CD4-positive, alpha-beta T cell treated with Interleukin-15 for 4 hours (primary cell): ENCODE measurements around the gene MIAT.

Experiments
- DNase-seq: peaks from one replicate; pipeline ENCODE4 v3.0.0-alpha.2; 2020; ENCODE audit warnings: low spot score

Gene MIAT

GRCh38 chr22:26632422-26633155 is 24.8 kb upstream of the MIAT start:
- DNase-seq, result no peak

- no peak for DNase-seq
Observed at GRCh38 chr22:26634189-26634588, 23.2 kb upstream of the MIAT start.

- no peak for DNase-seq
Observed at GRCh38 chr22:26635117-26635516, 22.3 kb upstream of the MIAT start.

- no peak for DNase-seq
Observed at GRCh38 chr22:26636296-26636695, 21.1 kb upstream of the MIAT start.

GRCh38 chr22:26642465-26643417 is 14.6 kb upstream of the MIAT start:
- peak; percentile 91 for DNase-seq

GRCh38 chr22:26643418-26644100 is 13.8 kb upstream of the MIAT start:
- peak; percentile 43 for DNase-seq

GRCh38 chr22:26646158-26646557 is 11.2 kb upstream of the MIAT start:
- no peak for DNase-seq

- DNase-seq, result peak; percentile 54
Observed at GRCh38 chr22:26648011-26648497, 9.3 kb upstream of the MIAT start.

- no peak for DNase-seq
Observed at GRCh38 chr22:26648528-26649388, 8.6 kb upstream of the MIAT start.

- DNase-seq, result no peak
Observed at GRCh38 chr22:26650722-26651421, 6.5 kb upstream of the MIAT start.

- DNase-seq, result no peak
Observed at GRCh38 chr22:26651815-26652214, 5.6 kb upstream of the MIAT start.

GRCh38 chr22:26658161-26658560 is 773 bp downstream of the MIAT start:
- peak; percentile 13 for DNase-seq

GRCh38 chr22:26658671-26659478 is 1.5 kb downstream of the MIAT start:
- peak; percentile 84 for DNase-seq

- DNase-seq, result no peak
Observed at GRCh38 chr22:26660356-26660755, 3.0 kb downstream of the MIAT start.

GRCh38 chr22:26660961-26661578 is 3.7 kb downstream of the MIAT start:
- DNase-seq, result no peak

GRCh38 chr22:26662160-26662559 is 4.8 kb downstream of the MIAT start:
- no peak for DNase-seq

GRCh38 chr22:26663374-26663923 is 6.1 kb downstream of the MIAT start:
- DNase-seq, result no peak

- DNase-seq, result no peak
Observed at GRCh38 chr22:26665813-26666231, 8.4 kb downstream of the MIAT start.

- no peak for DNase-seq
Observed at GRCh38 chr22:26667140-26667539, 9.8 kb downstream of the MIAT start.
